ENCODE measurements around the gene MYO3B.

- TF ChIP-seq, protein P1, sequence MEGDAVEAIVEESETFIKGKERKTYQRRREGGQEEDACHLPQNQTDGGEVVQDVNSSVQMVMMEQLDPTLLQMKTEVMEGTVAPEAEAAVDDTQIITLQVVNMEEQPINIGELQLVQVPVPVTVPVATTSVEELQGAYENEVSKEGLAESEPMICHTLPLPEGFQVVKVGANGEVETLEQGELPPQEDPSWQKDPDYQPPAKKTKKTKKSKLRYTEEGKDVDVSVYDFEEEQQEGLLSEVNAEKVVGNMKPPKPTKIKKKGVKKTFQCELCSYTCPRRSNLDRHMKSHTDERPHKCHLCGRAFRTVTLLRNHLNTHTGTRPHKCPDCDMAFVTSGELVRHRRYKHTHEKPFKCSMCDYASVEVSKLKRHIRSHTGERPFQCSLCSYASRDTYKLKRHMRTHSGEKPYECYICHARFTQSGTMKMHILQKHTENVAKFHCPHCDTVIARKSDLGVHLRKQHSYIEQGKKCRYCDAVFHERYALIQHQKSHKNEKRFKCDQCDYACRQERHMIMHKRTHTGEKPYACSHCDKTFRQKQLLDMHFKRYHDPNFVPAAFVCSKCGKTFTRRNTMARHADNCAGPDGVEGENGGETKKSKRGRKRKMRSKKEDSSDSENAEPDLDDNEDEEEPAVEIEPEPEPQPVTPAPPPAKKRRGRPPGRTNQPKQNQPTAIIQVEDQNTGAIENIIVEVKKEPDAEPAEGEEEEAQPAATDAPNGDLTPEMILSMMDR (IDR thresholded peaks at IDR 0.05) = no peak
- no peak for TF ChIP-seq POLR2A (IDR thresholded peaks at IDR 0.05)
Observed at GRCh38 chr2:170703776-170704476, 526.0 kb downstream of the MYO3B start.
